ENCODE measurements around the gene TIMM23.

- no peak for TF ChIP-seq CTCF (IDR thresholded peaks at IDR 0.05)
- TF ChIP-seq POLR2A (IDR thresholded peaks at IDR 0.05): no peak
Measured at GRCh38 chr10:46042527-46042926, 70.2 kb downstream of the TIMM23 start.
